HEK293T (cell line): ENCODE data around the gene EXD2.

Experiments used
- BHLHE40 ChIP-seq: fragments of 450-650 bp; IDR thresholded peaks from 2 replicates; pipeline ENCODE4 v1.6.1; 2016; ENCODE audit warnings: mild to moderate bottlenecking, moderate library complexity, borderline replicate concordance
- FOXM1 ChIP-seq: fragments of 450-650 bp; IDR thresholded peaks from 2 replicates; pipeline ENCODE4 v1.6.1; 2017; ENCODE audit warnings: mild to moderate bottlenecking, borderline replicate concordance
- HDGF ChIP-seq: fragments of 450-650 bp; IDR thresholded peaks from 2 replicates; pipeline ENCODE4 v1.6.1; 2017; ENCODE audit warnings: antibody characterized with exemption, borderline replicate concordance
- L3MBTL2 ChIP-seq: fragments of 450-650 bp; conservative IDR thresholded peaks from 2 replicates; pipeline ENCODE4 v1.6.1; 2016; ENCODE audit warnings: mild to moderate bottlenecking
- SP1 ChIP-seq: fragments of 450-650 bp; IDR thresholded peaks from 2 replicates; pipeline ENCODE4 v1.6.1; 2017
- SUZ12 ChIP-seq: fragments of 450-650 bp; IDR thresholded peaks from 2 replicates; pipeline ENCODE4 v1.6.1; 2016; ENCODE audit warnings: mild to moderate bottlenecking
- TARDBP ChIP-seq: fragments of 450-650 bp; IDR thresholded peaks from 2 replicates; pipeline ENCODE4 v1.6.1; 2016

- TF ChIP-seq HDGF, result no peak
- TF ChIP-seq SP1, result no peak
- no peak for TF ChIP-seq SUZ12
- peak; percentile 44; the same call in 1 of the 2 replicates for TF ChIP-seq L3MBTL2
- no peak for TF ChIP-seq BHLHE40
- no peak for TF ChIP-seq FOXM1
- TF ChIP-seq TARDBP, result no peak
Observed at GRCh38 chr14:69259168-69259526, 67.8 kb downstream of the EXD2 start.
